Heart left ventricle (tissue), 16 donors: ENCODE data around the gene RFX4. TPM values are rescaled to one million over a fixed set of nuclear protein-coding genes. Genes with fewer than 3 reads are reported as not detected.
A peak's percentile ranks its signal among the peaks of the same experiment; 100 is the strongest.

Experiments
- ATAC-seq, 4 donors: fragments of 200-7000 bp; cut with Tn5 transposase; one replicate each; pipeline ENCODE4 v1.9.1; 2020 to 2022; ENCODE audit warnings: moderate library complexity in 4 of 4, mild to moderate bottlenecking in 3 of 4, moderate number of reproducible peaks in 1 of 4
- DNase-seq, 5 donors: peaks; one replicate each; pipeline ENCODE4 v3.0.0-alpha.2; 2020
- H3K27ac ChIP-seq, 12 donors: fragments of 200-600 bp; sonication (generic) in 4 of 12; one replicate each; pipeline versions ENCODE4 v1.5.0 to v1.8.0; 2016 to 2022; ENCODE audit warnings: mild to moderate bottlenecking in 2 of 12
- H3K27me3 ChIP-seq, 9 donors: fragments of 200-600 bp; sonication (generic) in 2 of 9; one replicate each; pipeline versions ENCODE4 v1.5.1 to v1.8.0; 2016 to 2022; ENCODE audit warnings: mild to moderate bottlenecking in 3 of 9
- H3K36me3 ChIP-seq, 9 donors: fragments of 200-600 bp; sonication (generic) in 2 of 9; one replicate each; pipeline versions ENCODE4 v1.5.0 to v1.8.0; 2018 to 2022; ENCODE audit warnings: mild to moderate bottlenecking in 2 of 9
- H3K4me1 ChIP-seq, 12 donors: fragments of 200-600 bp; sonication (generic) in 4 of 12; one replicate each; pipeline versions ENCODE4 v1.5.0 to v1.8.0; 2016 to 2022; ENCODE audit warnings: mild to moderate bottlenecking in 3 of 12
- H3K4me3 ChIP-seq, 12 donors: fragments of 200-600 bp; sonication (generic) in 4 of 12; one replicate each; pipeline versions ENCODE4 v1.5.0 to v1.8.0; 2017 to 2022; ENCODE audit warnings: mild to moderate bottlenecking in 9 of 12, moderate library complexity in 4 of 12
- H3K9me3 ChIP-seq, 12 donors: fragments of 200-600 bp; sonication (generic) in 4 of 12; one replicate each; pipeline versions ENCODE4 v1.5.0 to v1.8.0; 2016 to 2022; ENCODE audit warnings: mild to moderate bottlenecking in 1 of 12
- POLR2A ChIP-seq, 2 donors: fragments of 450-650 bp; IDR thresholded peaks; one replicate each; pipeline ENCODE4 v1.6.1; 2017; ENCODE audit warnings: antibody characterized with exemption in 2 of 2, mild to moderate bottlenecking in 2 of 2, moderate library complexity in 2 of 2
- WGBS, 4 donors: extraction: QIAGEN DNeasy Blood & Tissue Kit in 2 of 4; methylation state at CpG; one replicate each; pipeline versions ENCODE4 v1.1.5 to v1.1.7; 2013 to 2018; 5-methylcytosine and 5-hydroxymethylcytosine counted together
- intact Hi-C, 10 donors: fragments of 100-400 bp; cut with DNase I; formaldehyde crosslinking; loops; one replicate each; pipeline versions ENCODE4 v1.11.1 to v1.14.2; 2022
- polyA plus RNA-seq, 2 donors: library from polyadenylated mRNA; stranded (reverse); fragments of 200-250 nt; gene quantifications; one replicate each; pipeline ENCODE4 v1.2.3, GENCODE V29; 2013
- total RNA-seq, 9 donors: library from RNA; depleted of rRNA in 2 of 9; stranded (reverse); fragments of >200 nt in 2 of 9; fragmentation: NEBNext Ultra II Directional in 3 of 9; extraction: Animal tissue kit (Norgen Biotek cat#: 25700) in 3 of 9; gene quantifications; one replicate each; pipeline versions ENCODE4 v1.1.0 to v1.2.4, GENCODE V29; 2016 to 2023
- TF ChIP-seq, protein P1 (sequence below), 12 donors: fragments of 200-600 bp; sonication (generic) in 4 of 12; IDR thresholded peaks; one replicate each; pipeline versions ENCODE4 v1.5.0 to v1.8.0; 2018 to 2022; ENCODE audit warnings: antibody characterized with exemption in 12 of 12, mild to moderate bottlenecking in 5 of 12
- donor health status: ischemic (EF 13 %, LVEDD 7.1; RV severe dilation, severe dysfunction).
- donor health status: healthy with polysubstance abuse.
- donor health status: DM: no; HTN: yes; CAD: no.
- donor health status: DM: no; HTN: no; CAD: no.
- donor health status: ischemic (EF 25% LVEDD 6.9; RV normal size, moderate dysfunction).
- donor health status: ischemic (EF 25% LVEDD 5.7; RV mildly dilated, moderate dysfunction).
- donor health status: healthy.
- donor health status: DM: yes; HTN: yes; CAD: no.
- donor health status: ischemic (EF 35%, LVEDD 5.7; RV mildly dilated, moderate dysfunction).
- donor health status: nonischemic (EF 11% LVEDD 7.7; RV severe dilation, severe dysfunction).
- donor health status: DM: yes; HTN: yes; CAD: no.
- donor health status: PGD.
- donor health status: ischemic (EF 29% LVEDD 5.4; RV normal size, mild dysfunction).
- donor health status: nonischemic (EF 23%, LVEDD 6.1; RV moderate dilation, normal function).

RFX4 gene
- total and polyA plus RNA-seq, 11 donors: 0.09 TPM; not detected in 9

DNA sequence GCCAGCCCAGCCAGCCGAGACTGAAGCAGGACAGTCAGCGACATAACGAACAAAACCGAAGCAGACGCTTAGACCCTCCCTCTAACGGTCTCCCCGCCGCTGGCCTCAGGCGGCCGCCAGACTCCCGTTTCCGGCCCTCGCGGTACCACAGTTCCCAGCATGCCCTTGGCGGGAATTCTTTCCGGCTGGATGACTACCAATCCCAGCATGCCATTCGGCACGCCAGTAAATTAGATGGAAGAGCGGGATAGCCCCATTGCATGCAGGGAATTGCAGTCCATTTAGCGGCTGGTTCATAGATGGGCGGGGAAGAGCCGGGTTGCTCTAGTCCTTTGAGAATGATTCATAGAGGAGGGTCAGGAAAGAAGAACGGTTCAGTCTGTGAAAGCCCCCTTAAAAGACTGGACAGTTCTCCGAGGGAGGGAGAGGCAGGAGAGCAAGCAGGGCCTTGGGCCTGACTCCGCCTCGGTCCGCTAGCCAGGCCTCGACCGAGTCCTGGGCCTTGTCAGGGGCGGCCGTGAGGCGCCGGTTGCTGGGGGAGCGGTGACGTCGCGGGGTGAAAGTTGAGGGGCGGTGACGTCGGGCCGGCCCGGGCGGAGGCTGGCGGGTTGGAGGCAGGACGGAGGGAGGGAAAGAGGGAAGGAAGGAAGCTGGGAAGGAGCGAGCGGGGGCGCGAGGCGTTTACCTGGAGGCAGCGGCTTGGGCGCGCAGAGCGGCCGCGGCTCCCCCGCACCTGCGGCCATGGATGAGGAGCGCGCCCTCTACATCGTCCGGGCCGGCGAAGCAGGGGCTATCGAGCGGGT, 191.4 kb downstream of the RFX4 start, which contains the start of gene RIC8B:
Gene RIC8B, plus strand, starts transcription at position 678 of the 803 bp plus-strand sequence. Its CDS starts 64 bp downstream, at position 742.
- WGBS, 4 donors: 0 to 1% (median 0%) methylated on average over 60 to 66 of the region's 66 CpGs
- Histone ChIP-seq H3K4me1 (peaks cover 5 to 31% (median 13%) of the 10 kb centered on the region in 12 donors), H3K27me3 (no peaks in the 10 kb centered on the region), H3K27ac (peak within 1 kb of the TSS; percentile 71 to 99 (median 96)), H3K4me3 (peak within 1 kb of the TSS; percentile 75 to 97 (median 90)), H3K9me3 (no peaks in the 10 kb centered on the region), H3K36me3 (no peaks in the 10 kb centered on the region)
- DNase-seq (peak; percentile 96 to 97 (median 97)), ATAC-seq (peak; percentile 97 to 98 (median 97))
- TF ChIP-seq, protein P1, sequence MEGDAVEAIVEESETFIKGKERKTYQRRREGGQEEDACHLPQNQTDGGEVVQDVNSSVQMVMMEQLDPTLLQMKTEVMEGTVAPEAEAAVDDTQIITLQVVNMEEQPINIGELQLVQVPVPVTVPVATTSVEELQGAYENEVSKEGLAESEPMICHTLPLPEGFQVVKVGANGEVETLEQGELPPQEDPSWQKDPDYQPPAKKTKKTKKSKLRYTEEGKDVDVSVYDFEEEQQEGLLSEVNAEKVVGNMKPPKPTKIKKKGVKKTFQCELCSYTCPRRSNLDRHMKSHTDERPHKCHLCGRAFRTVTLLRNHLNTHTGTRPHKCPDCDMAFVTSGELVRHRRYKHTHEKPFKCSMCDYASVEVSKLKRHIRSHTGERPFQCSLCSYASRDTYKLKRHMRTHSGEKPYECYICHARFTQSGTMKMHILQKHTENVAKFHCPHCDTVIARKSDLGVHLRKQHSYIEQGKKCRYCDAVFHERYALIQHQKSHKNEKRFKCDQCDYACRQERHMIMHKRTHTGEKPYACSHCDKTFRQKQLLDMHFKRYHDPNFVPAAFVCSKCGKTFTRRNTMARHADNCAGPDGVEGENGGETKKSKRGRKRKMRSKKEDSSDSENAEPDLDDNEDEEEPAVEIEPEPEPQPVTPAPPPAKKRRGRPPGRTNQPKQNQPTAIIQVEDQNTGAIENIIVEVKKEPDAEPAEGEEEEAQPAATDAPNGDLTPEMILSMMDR (IDR thresholded peaks at IDR 0.05): peak in 1 of 12 donors; percentile 13
- peak in 1 of 2 donors; percentile 74 for TF ChIP-seq POLR2A (IDR thresholded peaks at IDR 0.05)
- intact Hi-C loops: loop anchor here in 4 of 10 donors (2.0 to 10.0 kb wide), 3 partner anchors 67 to 181 kb away; partner anchors contain the start of gene TMEM263 (in 1 of the 4)

DNA sequence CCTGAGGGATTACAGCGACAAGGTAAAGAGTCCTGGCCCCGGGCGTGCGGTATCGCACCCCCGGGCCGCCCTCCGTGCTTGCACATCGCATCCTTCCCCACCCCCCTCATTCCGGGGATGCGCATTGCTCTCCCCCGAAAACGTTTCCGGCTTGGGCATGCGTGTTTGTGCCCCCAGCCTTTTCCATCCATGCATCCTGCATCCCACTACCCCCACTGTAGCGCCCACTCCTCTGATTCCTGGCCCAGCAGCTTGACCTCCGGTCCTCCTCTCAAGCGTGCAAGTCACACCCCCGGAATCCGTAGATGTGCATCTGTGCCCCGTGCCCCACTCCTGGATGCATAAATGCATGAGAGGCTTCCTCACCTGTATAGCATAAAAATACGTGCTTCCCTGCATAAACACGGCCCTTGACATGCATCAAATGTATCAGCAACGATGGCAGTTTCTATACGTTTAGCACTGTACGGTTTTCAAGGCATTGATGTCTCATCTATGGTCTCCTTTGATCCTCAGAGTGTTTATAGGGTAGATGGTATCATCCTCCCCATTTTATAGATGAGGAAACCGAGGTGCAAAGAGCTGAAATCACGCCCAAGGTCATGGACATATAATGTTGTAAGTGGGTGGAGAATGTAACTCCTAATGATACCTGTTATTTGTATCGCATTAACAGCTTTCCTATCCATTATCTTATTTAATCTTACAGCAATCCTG, 192.2 kb downstream of the RFX4 start:
- peak in 1 of 4 donors; percentile 1 for ATAC-seq
- Histone ChIP-seq H3K4me3 (peak overlapping the region; percentile 75 to 97 (median 90)), H3K27me3 (no peaks in the 10 kb centered on the region), H3K4me1 (peaks cover 5 to 38% (median 13%) of the 10 kb centered on the region in 12 donors), H3K9me3 (no peaks in the 10 kb centered on the region), H3K27ac (peak overlapping the region; percentile 71 to 99 (median 96)), H3K36me3 (no peaks in the 10 kb centered on the region)
- 5 to 11% (median 6%) methylated on average over 16 to 29 of the region's 29 CpGs for WGBS, 4 donors
- TF ChIP-seq POLR2A (IDR thresholded peaks at IDR 0.05): no peak
- TF ChIP-seq, protein P1 (IDR thresholded peaks at IDR 0.05): no peak
- DNase-seq: peak in 1 of 5 donors; percentile 65
- intact Hi-C loops: loop anchor here in 4 of 10 donors (2.0 to 10.0 kb wide), 3 partner anchors 66 to 180 kb away; partner anchors contain the start of gene TMEM263 (in 1 of the 4)

DNA sequence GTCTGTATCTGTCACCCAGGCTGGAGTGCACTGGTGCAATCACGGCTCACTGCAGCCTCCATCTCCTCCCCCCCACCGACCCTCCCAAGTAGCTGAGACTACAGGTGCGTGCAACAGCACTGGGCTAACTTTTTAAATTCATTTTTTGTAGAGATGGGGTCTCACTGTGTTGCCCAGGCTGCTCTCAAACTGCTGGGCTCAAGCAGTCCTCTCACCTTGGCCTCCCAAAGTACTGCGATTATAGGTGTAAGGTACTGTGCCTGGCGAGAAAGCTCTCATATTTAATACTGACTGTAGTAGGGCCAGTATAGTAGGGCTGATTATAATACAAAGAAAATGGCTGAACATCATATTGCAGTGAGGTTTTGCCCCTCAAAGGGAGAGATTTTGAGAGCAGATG, 194.1 kb downstream of the RFX4 start:
- Histone ChIP-seq H3K9me3 (no peaks in the 10 kb centered on the region), H3K27ac (no peak overlapping the region), H3K4me3 (no peak overlapping the region), H3K4me1 (peaks cover 5 to 38% (median 14%) of the 10 kb centered on the region in 12 donors), H3K36me3 (no peaks in the 10 kb centered on the region), H3K27me3 (no peaks in the 10 kb centered on the region)
- no peak for DNase-seq
- intact Hi-C loops: loop anchor here in 1 of 10 donors (10.0 kb wide), 1 partner anchor 178 kb away; the partner anchor contains the start of gene TMEM263
- WGBS, 4 donors: 88 to 96% (median 95%) methylated on average over 5 of the region's 5 CpGs
- TF ChIP-seq, protein P1 (IDR thresholded peaks at IDR 0.05): no peak
- no peak for TF ChIP-seq POLR2A (IDR thresholded peaks at IDR 0.05)
- no peak for ATAC-seq
